Stimulated activated CD8-positive, alpha-beta memory T cell treated with anti-CD3 and anti-CD28 coated beads, Interleukin-12 subunit alpha, Interleukin-12 subunit beta, amount 100 ng/mL, for 4 hours (primary cell): Measurements from ENCODE around the gene SELENOS.

ENCODE experiments used
- DNase-seq: peaks from one replicate; pipeline ENCODE4 v3.0.0-alpha.2; 2020; ENCODE audit warnings: low read depth

Gene SELENOS

DNA sequence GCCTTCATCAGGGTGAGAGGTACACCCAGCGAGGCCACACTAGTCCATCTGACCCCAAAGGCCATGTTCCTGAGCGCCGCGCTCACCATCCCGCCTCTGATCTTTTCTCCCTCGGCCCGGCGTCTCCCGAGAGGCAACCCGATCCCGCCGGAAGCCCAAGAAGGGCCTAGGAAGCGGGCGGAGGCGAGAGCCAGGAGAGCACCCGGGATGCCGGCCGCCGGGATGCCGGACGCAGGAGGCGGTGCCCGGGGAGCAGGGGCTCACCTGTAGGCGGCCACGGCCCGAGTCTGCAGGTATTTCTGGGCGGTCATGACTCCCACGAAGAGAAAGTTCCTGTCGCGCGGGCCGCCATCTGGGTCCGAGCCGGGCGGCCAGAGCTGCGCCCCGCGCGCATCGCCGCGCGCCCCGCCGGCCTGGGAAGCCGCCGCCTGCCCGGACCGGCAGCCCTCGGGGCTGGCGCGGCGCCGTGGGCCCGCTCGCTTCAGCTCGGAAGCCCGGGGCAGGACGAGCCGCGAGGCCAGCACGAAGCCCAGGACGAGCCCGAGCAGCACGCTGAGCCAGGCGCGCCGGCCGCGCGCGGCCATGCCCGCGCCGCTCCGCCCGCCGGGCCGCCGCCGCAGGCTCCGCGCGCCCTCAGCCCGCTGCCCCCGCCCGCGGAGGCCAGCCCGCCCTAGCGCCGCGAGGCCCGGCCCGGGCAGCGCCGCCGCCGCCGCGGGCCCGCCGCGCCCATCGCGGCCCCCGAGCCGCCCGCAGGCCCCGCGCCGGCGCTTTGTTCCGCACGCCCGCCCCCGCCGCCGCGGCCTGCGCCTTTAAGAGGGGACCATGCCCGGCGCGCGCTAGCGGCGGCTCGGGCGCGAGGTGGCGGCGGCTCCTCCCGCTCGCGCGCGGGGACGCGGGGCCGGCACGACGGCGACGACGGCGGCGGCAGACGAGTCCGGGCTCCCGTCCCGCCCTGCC lies 26.1 kb downstream of the SELENOS start:
- DNase-seq: peak; percentile 10

- no peak for DNase-seq
Measured at GRCh38 chr15:101250341-101250831, 26.9 kb downstream of the SELENOS start.

DNA sequence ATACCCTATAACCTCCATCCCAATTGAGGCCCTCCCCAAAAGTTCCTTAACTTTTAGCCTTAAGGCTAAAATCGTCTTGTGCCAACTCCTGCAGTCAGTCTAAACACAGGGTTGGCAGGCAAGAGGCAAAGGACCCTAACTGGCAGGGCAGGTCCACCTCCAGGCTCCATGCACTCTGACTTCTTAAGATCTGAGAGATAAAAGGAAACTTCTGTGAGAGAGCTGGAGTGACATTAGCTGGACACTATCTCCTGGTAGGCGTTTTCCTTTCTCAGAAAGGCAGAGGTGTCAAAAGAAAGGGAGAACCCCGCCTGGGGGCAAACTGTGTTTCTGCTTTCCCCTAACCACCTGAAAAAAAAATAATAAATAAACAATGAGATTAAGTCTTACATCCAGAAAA lies 29.0 kb downstream of the SELENOS start:
- DNase-seq: no peak

DNA sequence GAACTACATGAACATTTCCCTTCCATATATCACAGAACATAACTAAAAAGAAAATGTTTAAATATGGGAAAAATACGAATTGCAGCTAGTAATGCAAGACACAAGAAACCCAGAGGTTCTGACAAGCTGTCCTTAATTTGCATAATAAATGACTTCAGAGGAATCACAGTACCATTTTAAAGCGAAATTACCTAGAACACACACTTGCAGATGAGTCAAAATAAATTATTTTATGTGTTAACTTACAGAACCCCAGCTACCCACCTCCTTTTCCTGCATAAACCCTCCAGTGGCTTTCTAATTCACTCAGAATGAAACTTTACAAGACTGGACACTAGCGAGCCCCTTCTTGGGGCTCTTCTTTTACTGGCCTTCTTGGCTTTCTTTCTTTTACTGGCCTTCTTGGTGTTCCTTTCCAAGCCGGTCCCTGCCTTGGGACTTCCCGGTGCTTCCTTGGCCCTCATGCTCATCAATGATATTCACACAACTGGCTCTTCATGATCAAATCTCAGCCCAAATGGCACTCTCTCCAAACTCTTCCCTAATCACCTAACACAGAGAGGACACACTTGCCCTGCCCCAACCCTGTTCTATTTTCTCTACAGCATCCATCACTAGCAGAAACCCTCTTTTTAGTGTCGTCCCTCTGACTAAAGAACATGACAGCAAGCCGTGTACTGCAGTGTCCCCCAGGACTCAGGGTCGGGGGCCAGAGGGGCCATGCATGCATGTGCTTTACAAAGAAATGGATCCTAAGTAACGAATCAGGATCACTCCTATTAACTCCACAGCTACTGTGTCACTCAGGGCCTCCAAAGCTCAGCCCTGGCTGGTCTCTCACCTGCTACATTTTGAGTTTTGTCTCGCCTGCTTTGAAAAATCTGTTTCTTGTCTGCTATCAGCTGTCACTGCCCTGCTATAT lies 30.2 kb downstream of the SELENOS start:
- DNase-seq: no peak

DNA sequence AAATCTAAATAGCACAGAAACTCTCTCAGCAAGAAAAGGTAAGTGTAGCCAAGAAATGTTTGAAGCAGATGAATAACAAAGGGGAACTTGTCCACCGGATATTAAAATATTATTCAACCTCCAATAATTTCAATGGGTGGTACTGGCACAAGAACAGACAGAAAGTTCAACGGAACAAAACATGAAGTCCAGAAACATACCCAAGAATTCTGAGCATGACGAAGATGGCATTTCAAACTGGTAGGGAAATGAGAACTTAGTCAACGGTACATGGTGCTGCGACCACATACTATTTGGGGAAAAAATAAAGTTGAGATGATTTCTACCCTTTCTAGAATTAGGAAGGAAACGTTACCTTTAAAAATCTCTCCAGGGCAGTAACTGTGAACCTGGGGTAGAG lies 30.9 kb downstream of the SELENOS start:
- no peak for DNase-seq

DNA sequence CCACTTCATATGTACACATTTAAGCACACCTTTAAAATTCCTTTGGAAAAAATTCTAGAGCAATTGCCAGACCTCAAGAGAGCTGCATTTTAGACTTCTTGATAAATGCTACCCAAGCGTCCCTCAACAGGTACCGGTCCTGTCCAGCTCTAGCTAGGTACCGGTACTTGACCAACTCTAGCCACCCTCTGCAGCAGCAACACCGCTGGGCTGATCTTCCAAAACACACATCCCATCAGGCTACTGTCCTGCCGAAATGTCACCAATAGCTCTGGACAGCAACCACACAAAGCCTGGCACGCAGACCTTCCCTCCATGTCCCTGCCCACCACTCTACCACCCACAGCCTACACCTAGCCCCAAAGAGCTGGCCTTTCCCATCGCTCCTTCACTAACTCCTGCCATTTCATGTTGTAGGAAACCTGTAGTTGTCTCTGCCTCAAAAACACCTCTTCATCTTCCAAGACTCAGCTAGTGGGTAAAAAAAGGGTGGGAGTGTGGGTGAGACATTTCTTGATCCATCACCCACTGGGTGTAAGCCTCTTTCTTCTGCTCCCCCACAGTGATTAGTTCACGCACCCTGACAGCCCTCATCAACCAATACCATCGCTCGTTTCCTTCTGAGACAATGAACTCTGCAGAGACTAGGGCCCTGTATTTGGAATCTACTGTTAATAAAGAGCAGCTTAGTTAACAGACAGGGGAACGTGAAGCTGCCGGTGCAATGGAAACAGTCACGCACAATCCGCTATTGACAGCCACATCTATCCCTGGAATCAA lies 32.2 kb downstream of the SELENOS start:
- no peak for DNase-seq

DNA sequence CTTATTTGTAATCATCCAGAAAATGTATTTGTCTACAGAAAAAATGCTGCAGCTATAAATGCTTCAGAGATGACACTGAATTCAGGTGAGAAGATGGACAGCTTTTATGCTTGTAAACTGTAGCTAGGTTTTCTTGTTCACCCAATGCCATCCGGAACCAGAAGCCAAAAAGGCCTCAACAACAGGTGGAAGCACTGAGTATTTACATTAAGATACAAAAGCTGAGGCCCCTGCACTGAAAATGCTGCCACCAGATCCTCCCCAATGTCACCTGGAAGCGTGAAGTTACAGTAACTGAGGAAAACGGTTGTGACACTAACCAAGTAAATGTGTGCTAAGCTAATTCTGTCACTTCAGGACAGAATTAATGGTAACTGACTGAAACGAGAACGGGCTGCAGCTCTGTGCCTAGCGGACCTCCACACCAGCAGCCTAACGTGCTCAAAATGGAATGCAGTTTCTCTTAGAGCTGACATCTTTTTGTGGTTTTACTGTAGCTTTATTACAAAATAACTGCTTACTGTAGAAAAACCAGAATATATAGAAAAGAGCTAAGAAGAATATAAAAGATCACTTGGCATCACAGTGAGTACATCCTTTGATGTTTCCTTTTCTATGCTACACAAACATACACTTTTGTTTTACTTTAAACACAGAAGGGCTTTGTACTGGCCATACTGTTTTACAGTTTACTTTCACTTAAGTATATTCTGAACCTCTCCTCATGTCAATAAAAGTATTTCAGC lies 33.1 kb downstream of the SELENOS start:
- DNase-seq: no peak

GRCh38 chr15:101243420-101243819 lies 33.9 kb downstream of the SELENOS start:
- DNase-seq: no peak

DNA sequence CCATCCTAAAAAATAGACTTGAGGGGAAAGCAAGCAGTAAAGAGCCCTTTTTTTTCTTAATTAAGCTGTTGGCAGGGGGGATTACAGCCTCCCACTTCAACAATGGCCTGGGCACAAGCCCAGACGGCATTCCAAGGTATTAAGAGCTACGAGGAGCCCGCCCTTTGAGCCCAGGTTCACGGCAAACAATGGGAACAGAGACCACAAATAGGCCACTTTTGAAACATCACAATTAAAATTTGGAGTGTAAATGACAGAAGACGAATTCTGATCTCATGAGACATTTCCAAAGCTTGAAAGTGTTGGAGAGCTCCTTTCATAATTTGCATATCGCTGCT lies 34.3 kb downstream of the SELENOS start:
- no peak for DNase-seq

GRCh38 chr15:101242160-101242998 lies 34.9 kb downstream of the SELENOS start:
- DNase-seq: peak; percentile 26

GRCh38 chr15:101240358-101240757 lies 36.9 kb downstream of the SELENOS start:
- no peak for DNase-seq

DNA sequence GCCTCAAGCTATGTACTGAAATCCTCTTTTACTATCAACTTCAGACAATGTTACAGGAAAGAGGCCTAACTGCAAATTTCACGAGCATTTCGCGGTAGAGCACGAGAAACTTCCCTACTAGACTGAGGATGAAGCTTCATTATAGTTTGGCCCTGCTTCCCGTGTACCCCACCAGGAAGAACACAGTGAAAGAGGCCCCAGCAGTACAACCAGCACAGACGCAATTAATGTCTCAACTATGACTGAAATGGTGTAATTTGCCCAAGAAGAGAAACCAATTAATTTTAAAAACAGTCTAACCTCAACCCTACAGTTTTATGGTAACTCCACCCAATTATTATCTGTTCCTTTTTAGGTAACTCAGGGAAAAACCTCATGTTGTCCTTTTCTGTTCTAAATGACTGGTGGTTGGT lies 37.6 kb downstream of the SELENOS start:
- DNase-seq: no peak

DNA sequence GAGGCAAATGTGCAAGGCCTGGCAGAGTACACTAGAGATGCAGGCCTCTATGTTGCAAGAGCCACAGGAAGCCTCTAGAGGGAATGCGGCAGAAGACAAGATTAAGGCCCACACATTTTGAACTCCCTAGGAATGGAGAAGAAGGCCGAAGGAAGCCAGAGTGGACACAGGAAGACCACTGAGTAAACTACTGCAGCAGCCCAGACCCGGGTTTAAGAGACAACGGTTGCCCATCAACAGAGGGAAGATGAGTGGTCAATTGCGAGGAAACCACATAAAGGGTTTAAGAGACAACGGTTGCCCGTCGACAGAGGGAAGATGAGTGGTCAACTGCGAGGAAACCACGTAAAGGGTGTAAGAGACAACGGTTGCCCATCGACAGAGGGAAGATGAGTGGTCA lies 40.0 kb downstream of the SELENOS start:
- DNase-seq: no peak

GRCh38 chr15:101233651-101234280 lies 43.5 kb downstream of the SELENOS start:
- no peak for DNase-seq

DNA sequence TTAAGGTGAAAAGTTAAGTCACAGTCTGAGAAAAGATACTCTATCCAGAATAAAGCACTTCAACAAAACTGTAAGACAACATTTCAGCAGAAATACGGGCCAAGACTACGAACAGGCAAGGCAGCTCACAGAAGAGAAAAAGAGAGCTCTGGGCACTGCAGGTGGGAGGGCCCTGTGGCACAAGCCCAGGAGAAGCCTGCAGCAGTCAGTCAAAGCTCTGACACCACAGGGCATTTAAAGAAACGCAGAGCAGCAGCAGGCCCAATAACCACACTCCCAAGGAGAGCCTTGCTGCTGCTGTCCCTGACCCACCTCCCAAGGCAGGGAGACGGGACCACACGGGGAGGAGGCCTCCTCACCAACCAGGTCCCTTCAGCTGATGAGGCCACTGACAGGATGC lies 44.6 kb downstream of the SELENOS start:
- DNase-seq: no peak

GRCh38 chr15:101228313-101228712 lies 49.0 kb downstream of the SELENOS start:
- no peak for DNase-seq

DNA sequence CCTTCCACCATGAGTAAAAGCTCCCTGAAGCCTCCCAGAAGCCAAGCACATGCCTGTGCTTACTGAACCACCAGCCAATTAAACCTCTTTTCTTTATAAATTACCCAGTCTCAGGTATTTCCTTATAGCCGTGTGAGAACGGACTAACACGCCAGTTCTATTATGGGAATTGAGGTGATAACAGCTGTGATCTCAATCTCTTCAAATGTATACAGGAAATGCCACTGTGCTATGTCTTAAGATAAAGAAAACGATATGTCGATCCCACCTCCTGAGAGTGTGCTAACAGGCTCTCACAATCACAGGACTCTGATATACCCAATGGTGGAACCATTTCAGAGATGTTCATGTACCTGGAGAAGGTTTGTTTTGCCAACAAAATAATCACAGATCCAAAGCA lies 51.6 kb downstream of the SELENOS start:
- no peak for DNase-seq
